Erythroblast (primary cell): ENCODE results near the gene ZNRF1.
A peak's percentile ranks its signal among the peaks of the same experiment; 100 is the strongest.

ENCODE experiments used
- GATA1 ChIP-seq: IDR thresholded peaks from 2 replicates; pipeline ENCODE4 v1.6.1; 2011; ENCODE audit warnings: low read depth, mild to moderate bottlenecking, control low read depth, low read length, moderate library complexity
- POLR2A ChIP-seq: IDR thresholded peaks from 2 replicates; pipeline ENCODE4 v1.6.1; 2011; ENCODE audit warnings: mild to moderate bottlenecking, low read length

GRCh38 chr16:75043175-75043895 is 44.5 kb downstream of the ZNRF1 start:
- TF ChIP-seq POLR2A, result peak; percentile 59
- TF ChIP-seq GATA1, result peak; percentile 52
